CD4-positive, alpha-beta T cell (primary cell): Measurements from ENCODE around the gene ADAMTS1. TPM values are rescaled to one million over a fixed set of nuclear protein-coding genes. Genes with fewer than 3 reads are reported as not detected.

ENCODE experiments used
- ATAC-seq: fragments of 200-7000 bp; cut with Tn5 transposase; one replicate; pipeline ENCODE4 v1.10.0; 2022; ENCODE audit warnings: mild to moderate bottlenecking; ENCODE audit not compliant: poor library complexity
- CTCF ChIA-PET: fragments of 350-600 bp; sonication (Branson Sonifier 250); formaldehyde crosslinking; loops from one replicate; lab custom pipeline; 2021; ENCODE audit warnings: antibody characterized with exemption, inconsistent platforms; lab: Charles Lee
- POLR2A ChIA-PET: fragments of 350-600 bp; sonication (Branson Sonifier 250); formaldehyde crosslinking; loops from one replicate; lab custom pipeline; 2021; ENCODE audit warnings: antibody characterized with exemption, inconsistent platforms; lab: Charles Lee
- DNase-seq, 14 experiments: peaks; one replicate each; pipeline ENCODE4 v3.0.0-alpha.2; 2013 to 2020; ENCODE audit warnings: mixed read lengths in 2 of 14
- H3K27ac ChIP-seq, 2 donors: one replicate each; pipeline versions ENCODE4 v1.5.1 to v1.7.0; 2013; ENCODE audit warnings: low read length in 2 of 2, low read depth in 1 of 2, mild to moderate bottlenecking in 1 of 2
- H3K27me3 ChIP-seq, 2 experiments: 1 replicate in 1 of 2; 2 replicates in 1 of 2; pipeline versions ENCODE4 v1.6.1 to v1.7.0; 2013; ENCODE audit warnings: low read length in 2 of 2, control low read depth in 1 of 2, mild to moderate bottlenecking in 1 of 2, moderate library complexity in 1 of 2; ENCODE audit not compliant: insufficient read depth in 2 of 2, control insufficient read depth in 1 of 2
- H3K36me3 ChIP-seq: one replicate; pipeline ENCODE4 v1.6.1; 2013; ENCODE audit warnings: low read length, control low read depth; ENCODE audit not compliant: insufficient read depth
- H3K4me1 ChIP-seq: one replicate; pipeline ENCODE4 v1.6.1; 2013; ENCODE audit warnings: low read length, control low read depth; ENCODE audit not compliant: insufficient read depth
- H3K4me3 ChIP-seq: one replicate; pipeline ENCODE4 v1.5.1; 2013; ENCODE audit warnings: mild to moderate bottlenecking, low read length, moderate library complexity
- H3K9me3 ChIP-seq, 2 experiments: 1 replicate in 1 of 2; 2 replicates in 1 of 2; pipeline versions ENCODE4 v1.6.1 to v1.7.0; 2013; ENCODE audit warnings: low read length in 2 of 2, mild to moderate bottlenecking in 2 of 2, control low read depth in 1 of 2, moderate library complexity in 1 of 2; ENCODE audit not compliant: control insufficient read depth in 1 of 2, insufficient read depth in 1 of 2
- H3K27ac Mint-ChIP-seq: one replicate; pipeline ENCODE4 v1.8.0; 2020; ENCODE audit warnings: mixed read lengths
- H3K27me3 Mint-ChIP-seq: one replicate; pipeline ENCODE4 v1.8.0; 2021; ENCODE audit warnings: mixed read lengths
- H3K36me3 Mint-ChIP-seq: one replicate; pipeline ENCODE4 v1.8.0; 2021; ENCODE audit warnings: low read depth, mixed read lengths
- H3K4me1 Mint-ChIP-seq: one replicate; pipeline ENCODE4 v1.8.0; 2021; ENCODE audit warnings: low read depth, mixed read lengths
- H3K4me3 Mint-ChIP-seq: one replicate; pipeline ENCODE4 v1.8.0; 2020; ENCODE audit warnings: mild to moderate bottlenecking, mixed read lengths
- H3K9me3 Mint-ChIP-seq: one replicate; pipeline ENCODE4 v1.8.0; 2020; ENCODE audit warnings: mixed read lengths
- intact Hi-C, 2 experiments: fragments of 100-400 bp; cut with DNase I in 1 of 2; cut with micrococcal nuclease in 1 of 2; formaldehyde crosslinking; loops; one replicate each; pipeline versions ENCODE4 v1.15.1 to v1.9.0; 2023 to 2025; cut with DNase I, micrococcal nuclease
- total RNA-seq, 174 experiments: library from RNA in 2 of 174; stranded (reverse) in 2 of 174; gene quantifications; one replicate each; pipeline ENCODE4 v1.2.3 and lab custom pipeline; 2021 to 2026
- TF ChIP-seq, protein P1 (sequence below): fragments of 200-600 bp; IDR thresholded peaks from one replicate; pipeline ENCODE4 v1.8.0; 2022; ENCODE audit warnings: antibody characterized with exemption, mild to moderate bottlenecking

Gene ADAMTS1
- total RNA-seq, 2 experiments from 2014 or later, result 0.08 to 0.25 TPM

DNA sequence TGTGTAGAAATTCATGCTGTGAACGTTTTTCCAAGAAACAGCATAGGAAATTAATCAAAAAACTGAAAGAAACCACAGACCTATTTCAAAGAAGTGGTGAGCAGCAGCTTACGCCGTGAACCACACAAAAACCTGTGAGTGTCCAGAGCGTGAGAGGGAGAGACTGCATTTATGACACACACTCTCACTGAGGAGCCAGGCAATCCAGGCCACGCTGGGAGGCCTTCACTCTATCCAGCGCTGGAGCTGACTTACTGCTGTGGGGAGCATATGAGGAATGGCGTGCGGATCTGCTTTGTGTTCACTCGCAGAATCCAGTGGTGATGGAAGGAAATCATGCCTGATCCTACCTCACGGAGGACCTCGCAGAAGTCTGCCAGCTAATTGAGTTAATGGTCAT lies 12.7 kb downstream of the ADAMTS1 start:
- Histone ChIP-seq H3K27ac (no peak overlapping the region), H3K4me3 (no peak overlapping the region), H3K9me3 (peaks cover 0 to 8% of the 10 kb centered on the region in 2 experiments), H3K4me1 (peaks cover 3% of the 10 kb centered on the region), H3K36me3 (no peaks in the 10 kb centered on the region), H3K27me3 (peaks cover 0 to 6% of the 10 kb centered on the region in 2 experiments)
- ChIA-PET POLR2A (no interaction called here), CTCF (no interaction called here)
- Mint-ChIP-seq H3K27me3 (peaks cover 22% of the 10 kb centered on the region), H3K36me3 (no peaks in the 10 kb centered on the region), H3K4me3 (no peak overlapping the region), H3K27ac (no peak overlapping the region), H3K4me1 (peaks cover 22% of the 10 kb centered on the region), H3K9me3 (no peaks in the 10 kb centered on the region)
- intact Hi-C loops, result no loop called here
- ATAC-seq, result no peak
- DNase-seq, result no peak
- TF ChIP-seq, protein P1, sequence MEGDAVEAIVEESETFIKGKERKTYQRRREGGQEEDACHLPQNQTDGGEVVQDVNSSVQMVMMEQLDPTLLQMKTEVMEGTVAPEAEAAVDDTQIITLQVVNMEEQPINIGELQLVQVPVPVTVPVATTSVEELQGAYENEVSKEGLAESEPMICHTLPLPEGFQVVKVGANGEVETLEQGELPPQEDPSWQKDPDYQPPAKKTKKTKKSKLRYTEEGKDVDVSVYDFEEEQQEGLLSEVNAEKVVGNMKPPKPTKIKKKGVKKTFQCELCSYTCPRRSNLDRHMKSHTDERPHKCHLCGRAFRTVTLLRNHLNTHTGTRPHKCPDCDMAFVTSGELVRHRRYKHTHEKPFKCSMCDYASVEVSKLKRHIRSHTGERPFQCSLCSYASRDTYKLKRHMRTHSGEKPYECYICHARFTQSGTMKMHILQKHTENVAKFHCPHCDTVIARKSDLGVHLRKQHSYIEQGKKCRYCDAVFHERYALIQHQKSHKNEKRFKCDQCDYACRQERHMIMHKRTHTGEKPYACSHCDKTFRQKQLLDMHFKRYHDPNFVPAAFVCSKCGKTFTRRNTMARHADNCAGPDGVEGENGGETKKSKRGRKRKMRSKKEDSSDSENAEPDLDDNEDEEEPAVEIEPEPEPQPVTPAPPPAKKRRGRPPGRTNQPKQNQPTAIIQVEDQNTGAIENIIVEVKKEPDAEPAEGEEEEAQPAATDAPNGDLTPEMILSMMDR, result no peak

DNA sequence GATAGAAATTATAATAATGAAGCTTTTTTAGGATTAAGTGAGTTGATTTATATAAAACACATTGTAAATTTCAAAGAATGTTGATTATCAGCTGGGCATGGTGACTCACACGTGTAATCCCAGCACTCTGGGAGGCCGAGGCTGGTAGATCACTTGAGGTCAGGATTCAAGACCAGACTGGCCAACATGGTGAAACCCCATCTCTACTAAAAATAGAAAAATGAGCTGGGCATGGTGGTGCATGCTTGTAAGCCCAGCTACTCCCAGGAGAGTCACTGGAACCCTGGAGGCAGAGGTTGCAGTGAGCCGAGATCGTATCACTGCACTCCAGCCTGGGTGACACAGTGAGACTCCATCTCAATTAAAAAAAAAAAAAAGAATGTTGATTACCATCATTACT lies 18.4 kb downstream of the ADAMTS1 start:
- ChIA-PET POLR2A (no interaction called here), CTCF (no interaction called here)
- peaks cover 9% of the 10 kb centered on the region for H3K27me3 Mint-ChIP-seq
- H3K9me3 Mint-ChIP-seq, result no peaks in the 10 kb centered on the region
- ATAC-seq (no peak), DNase-seq (no peak)
- no peak overlapping the region for H3K27ac Mint-ChIP-seq
- Histone ChIP-seq H3K9me3 (peaks cover 0 to 5% of the 10 kb centered on the region in 2 experiments), H3K4me3 (no peak overlapping the region), H3K27me3 (no peaks in the 10 kb centered on the region), H3K27ac (no peak overlapping the region), H3K4me1 (no peaks in the 10 kb centered on the region), H3K36me3 (no peaks in the 10 kb centered on the region)
- intact Hi-C loops, result loop anchor here in 1 of 2 experiments (5.0 kb wide), 1 partner anchor 40 kb away; no protein-coding TSS in a partner anchor
- H3K4me3 Mint-ChIP-seq, result no peak overlapping the region
- H3K4me1 Mint-ChIP-seq, result no peaks in the 10 kb centered on the region
- TF ChIP-seq, protein P1, result no peak
- H3K36me3 Mint-ChIP-seq, result no peaks in the 10 kb centered on the region

DNA sequence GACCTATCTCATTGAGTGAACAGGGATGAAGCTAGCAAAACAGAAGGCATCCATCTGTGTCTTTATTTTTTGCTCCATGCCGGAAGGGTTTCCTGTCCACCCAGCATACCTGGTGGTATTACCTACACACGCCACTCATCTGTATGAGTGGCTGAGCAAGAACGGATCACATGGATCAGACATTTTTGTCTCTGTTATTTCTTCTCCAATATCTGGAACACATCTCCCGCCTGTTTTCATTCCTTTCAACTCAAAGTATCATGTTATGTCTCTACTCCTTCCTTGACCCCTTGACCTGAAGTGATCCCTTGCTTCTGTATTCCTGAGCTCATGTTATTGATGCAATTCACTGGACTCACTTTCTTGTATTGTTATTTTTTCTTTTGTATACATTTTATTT lies 24.7 kb downstream of the ADAMTS1 start:
- CTCF ChIA-PET, result no interaction called here
- intact Hi-C loops, result no loop called here

More for the DNA sequence above, 24.7 kb downstream of the ADAMTS1 start:
- Histone ChIP-seq H3K27me3 (no peaks in the 10 kb centered on the region), H3K4me3 (no peak overlapping the region), H3K27ac (no peak overlapping the region), H3K4me1 (no peaks in the 10 kb centered on the region), H3K36me3 (no peaks in the 10 kb centered on the region), H3K9me3 (peaks cover 0 to 5% of the 10 kb centered on the region in 2 experiments)
- Mint-ChIP-seq H3K27ac (no peak overlapping the region), H3K27me3 (peaks cover 5% of the 10 kb centered on the region), H3K36me3 (no peaks in the 10 kb centered on the region), H3K4me3 (no peak overlapping the region), H3K4me1 (no peaks in the 10 kb centered on the region), H3K9me3 (no peaks in the 10 kb centered on the region)
- DNase-seq (no peak), ATAC-seq (no peak)
- TF ChIP-seq, protein P1, result no peak
- POLR2A ChIA-PET, result no interaction called here
